Retinal pigment epithelial cell (primary cell): ENCODE measurements around the gene RPS6KC1.
"Not testable (repeated sequence)": the region's sequence is repeated elsewhere in the genome, so short reads cannot be mapped to it uniquely, and the experiment has no call there.

Experiments
- DNase-seq: peaks from one replicate; pipeline ENCODE4 v3.0.0-alpha.2; 2010; ENCODE audit warnings: low read depth
- H3K4me3 ChIP-seq: 2 replicates; pipeline ENCODE4 v1.5.1; 2011; ENCODE audit warnings: mild to moderate bottlenecking, low read length, control low read depth, moderate library complexity
- TF ChIP-seq, protein P1 (sequence below): conservative IDR thresholded peaks from 2 replicates; pipeline ENCODE4 v1.5.1; 2011; ENCODE audit warnings: low read depth, low read length, control low read depth, inconsistent platforms

The RPS6KC1 gene

GRCh38 chr1:213180833-213181232, 129.8 kb downstream of the RPS6KC1 start:
- TF ChIP-seq, protein P1, sequence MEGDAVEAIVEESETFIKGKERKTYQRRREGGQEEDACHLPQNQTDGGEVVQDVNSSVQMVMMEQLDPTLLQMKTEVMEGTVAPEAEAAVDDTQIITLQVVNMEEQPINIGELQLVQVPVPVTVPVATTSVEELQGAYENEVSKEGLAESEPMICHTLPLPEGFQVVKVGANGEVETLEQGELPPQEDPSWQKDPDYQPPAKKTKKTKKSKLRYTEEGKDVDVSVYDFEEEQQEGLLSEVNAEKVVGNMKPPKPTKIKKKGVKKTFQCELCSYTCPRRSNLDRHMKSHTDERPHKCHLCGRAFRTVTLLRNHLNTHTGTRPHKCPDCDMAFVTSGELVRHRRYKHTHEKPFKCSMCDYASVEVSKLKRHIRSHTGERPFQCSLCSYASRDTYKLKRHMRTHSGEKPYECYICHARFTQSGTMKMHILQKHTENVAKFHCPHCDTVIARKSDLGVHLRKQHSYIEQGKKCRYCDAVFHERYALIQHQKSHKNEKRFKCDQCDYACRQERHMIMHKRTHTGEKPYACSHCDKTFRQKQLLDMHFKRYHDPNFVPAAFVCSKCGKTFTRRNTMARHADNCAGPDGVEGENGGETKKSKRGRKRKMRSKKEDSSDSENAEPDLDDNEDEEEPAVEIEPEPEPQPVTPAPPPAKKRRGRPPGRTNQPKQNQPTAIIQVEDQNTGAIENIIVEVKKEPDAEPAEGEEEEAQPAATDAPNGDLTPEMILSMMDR: no peak
- H3K4me3 ChIP-seq: no peak overlapping the region
- no peak for DNase-seq

DNA sequence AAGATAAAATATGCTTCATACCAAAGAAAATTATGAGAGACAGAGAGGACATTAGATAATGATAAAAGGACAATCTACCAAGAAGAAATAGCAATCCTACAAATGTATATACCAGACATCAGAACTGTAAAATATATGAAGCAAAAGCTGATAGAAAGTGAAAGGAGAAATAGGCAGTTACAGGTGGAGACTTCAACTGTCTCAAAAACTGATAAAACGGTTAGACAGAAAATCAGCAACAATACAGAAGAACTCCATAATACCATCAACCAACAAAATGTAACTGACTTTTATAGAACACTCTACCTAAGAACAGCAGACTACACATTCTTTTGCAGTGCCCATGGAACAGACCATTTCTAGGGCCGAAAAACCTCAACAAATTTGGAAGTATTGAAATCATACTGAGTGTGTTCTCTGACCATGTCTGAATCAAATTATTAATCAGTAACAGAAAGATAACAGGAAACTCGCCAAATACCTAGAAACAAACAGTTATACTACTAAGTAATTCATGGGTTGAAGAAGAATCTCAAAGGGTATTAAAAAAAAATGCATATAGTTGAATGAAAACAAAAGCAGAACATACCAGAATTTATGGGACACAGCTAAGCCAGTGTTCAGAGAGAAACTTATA, 132.1 kb downstream of the RPS6KC1 start:
- TF ChIP-seq, protein P1: no peak
- DNase-seq: no peak
- H3K4me3 ChIP-seq: no peak overlapping the region

GRCh38 chr1:213186168-213186567, 135.1 kb downstream of the RPS6KC1 start:
- TF ChIP-seq, protein P1: no peak
- H3K4me3 ChIP-seq: no peak overlapping the region
- DNase-seq: no peak

DNA sequence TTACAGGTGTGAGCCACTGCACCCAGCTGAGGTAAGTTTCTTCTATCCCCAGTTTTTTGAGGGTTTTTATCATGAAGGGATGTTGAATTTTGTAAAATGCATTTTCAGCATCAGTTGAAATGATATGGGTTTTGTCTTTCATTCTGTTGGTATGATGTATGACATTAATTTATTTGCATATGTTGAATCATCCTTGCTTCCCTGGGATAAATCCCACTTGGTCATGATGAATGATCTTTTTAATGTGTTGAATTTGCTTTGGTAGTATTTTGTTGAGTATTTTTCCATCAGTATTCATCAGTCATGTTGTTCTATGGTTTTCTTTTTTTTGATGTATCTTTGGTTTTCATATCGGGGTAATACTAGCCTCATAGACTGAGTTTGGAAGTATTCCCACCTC, 141.0 kb downstream of the RPS6KC1 start:
- no peak overlapping the region for H3K4me3 ChIP-seq
- TF ChIP-seq, protein P1: no peak
- no peak for DNase-seq

DNA sequence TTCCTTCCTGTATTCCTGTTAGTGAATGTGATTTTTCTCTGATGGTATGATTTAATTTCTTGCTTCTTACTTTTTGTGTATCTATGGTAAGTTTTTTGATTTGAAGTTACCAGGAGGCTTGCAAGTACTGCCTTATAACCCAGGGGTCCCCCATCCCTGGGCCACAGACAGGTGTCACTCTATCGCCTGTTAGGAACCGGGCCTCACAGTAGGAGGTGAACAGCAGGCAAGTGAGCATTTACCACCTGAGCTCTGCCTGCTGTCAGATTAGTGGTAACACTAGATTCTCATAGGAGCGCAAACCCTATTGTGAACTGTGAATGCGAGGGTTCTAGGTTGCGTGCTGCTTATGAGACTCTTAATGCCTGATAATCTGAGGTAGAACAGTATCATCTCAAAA, 143.3 kb downstream of the RPS6KC1 start:
- no peak overlapping the region for H3K4me3 ChIP-seq
- TF ChIP-seq, protein P1: no peak
- no peak for DNase-seq

GRCh38 chr1:213194855-213195254, 143.8 kb downstream of the RPS6KC1 start:
- TF ChIP-seq, protein P1: no peak
- DNase-seq: no peak

GRCh38 chr1:213196328-213197054, 145.4 kb downstream of the RPS6KC1 start:
- H3K4me3 ChIP-seq, DNase-seq: not testable (repeated sequence)

More at GRCh38 chr1:213194855-213195254, 143.8 kb downstream of the RPS6KC1 start:
- no peak overlapping the region for H3K4me3 ChIP-seq
